ENCODE results near the gene SLC6A19. TPM values are rescaled to one million over a fixed set of nuclear protein-coding genes. Genes with fewer than 3 reads are reported as not detected.

The SLC6A19 gene
- total and polyA plus RNA-seq, 9 of the 15 experiments (the other 6 are each of a cell fraction or from before 2014, with no cell fraction given): 0.03 to 1.6 (median 0.59) TPM

DNA sequence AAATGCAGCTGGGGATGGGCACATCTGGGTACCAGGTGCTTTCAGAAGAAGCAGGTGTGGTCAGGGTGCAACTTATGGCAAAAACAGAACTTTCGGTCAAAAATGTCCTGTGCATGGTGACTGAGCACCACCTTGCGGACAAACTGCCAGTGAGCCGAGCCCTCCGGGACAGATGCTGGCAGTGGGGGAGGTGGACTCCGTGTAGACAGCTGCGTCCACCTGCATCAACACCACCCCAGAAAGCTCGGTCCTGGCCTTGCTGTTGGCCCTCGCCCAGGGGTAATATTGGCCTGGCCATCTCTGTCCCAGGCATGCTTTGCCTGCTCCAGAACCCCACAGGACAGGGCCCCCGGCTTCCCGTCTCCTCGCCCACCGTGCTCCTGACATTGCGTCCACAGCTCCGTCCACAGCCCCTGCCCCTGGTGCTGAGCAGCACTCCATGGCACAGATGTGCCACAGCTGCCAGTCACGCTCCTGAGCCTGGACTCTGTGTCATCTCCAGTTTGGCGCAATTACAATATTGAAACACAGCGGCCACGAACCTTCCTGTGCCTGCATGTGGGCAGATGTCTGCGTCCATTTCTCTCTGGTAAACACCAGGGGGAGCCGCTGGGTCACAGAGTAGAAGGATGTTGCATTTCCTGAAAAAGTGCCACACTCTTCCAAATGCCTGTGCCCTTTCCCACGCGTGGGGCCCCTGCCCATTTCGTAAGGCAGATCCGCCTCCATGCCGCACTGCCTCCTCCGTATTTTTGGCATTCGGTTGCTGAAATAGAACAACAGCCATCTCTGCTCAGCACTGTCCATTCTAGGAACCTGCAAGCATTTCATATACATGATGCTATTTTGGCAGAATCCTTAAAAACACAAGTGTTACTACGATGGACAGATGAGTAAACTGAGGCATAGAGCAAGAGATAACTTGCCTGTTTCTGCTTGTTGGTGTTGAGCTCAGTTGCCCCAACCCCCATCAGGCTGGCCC lies 33.4 kb upstream of the SLC6A19 start (continued):
- TF ChIP-seq, protein P1, sequence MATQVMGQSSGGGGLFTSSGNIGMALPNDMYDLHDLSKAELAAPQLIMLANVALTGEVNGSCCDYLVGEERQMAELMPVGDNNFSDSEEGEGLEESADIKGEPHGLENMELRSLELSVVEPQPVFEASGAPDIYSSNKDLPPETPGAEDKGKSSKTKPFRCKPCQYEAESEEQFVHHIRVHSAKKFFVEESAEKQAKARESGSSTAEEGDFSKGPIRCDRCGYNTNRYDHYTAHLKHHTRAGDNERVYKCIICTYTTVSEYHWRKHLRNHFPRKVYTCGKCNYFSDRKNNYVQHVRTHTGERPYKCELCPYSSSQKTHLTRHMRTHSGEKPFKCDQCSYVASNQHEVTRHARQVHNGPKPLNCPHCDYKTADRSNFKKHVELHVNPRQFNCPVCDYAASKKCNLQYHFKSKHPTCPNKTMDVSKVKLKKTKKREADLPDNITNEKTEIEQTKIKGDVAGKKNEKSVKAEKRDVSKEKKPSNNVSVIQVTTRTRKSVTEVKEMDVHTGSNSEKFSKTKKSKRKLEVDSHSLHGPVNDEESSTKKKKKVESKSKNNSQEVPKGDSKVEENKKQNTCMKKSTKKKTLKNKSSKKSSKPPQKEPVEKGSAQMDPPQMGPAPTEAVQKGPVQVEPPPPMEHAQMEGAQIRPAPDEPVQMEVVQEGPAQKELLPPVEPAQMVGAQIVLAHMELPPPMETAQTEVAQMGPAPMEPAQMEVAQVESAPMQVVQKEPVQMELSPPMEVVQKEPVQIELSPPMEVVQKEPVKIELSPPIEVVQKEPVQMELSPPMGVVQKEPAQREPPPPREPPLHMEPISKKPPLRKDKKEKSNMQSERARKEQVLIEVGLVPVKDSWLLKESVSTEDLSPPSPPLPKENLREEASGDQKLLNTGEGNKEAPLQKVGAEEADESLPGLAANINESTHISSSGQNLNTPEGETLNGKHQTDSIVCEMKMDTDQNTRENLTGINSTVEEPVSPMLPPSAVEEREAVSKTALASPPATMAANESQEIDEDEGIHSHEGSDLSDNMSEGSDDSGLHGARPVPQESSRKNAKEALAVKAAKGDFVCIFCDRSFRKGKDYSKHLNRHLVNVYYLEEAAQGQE (IDR thresholded peaks at IDR 0.05; ENCODE audit: borderline replicate concordance): peak; percentile 91
- TF ChIP-seq, protein P1 (CRISPR knock-in tag; IDR thresholded peaks at IDR 0.05; ENCODE audit: low read depth): no peak
- TF ChIP-seq ZNF263 (CRISPR knock-in tag; IDR thresholded peaks at IDR 0.05; ENCODE audit: borderline replicate concordance): 0 out of 2 replicates have a peak, but pooled peaks have one; percentile 30
- TF ChIP-seq, protein P2, sequence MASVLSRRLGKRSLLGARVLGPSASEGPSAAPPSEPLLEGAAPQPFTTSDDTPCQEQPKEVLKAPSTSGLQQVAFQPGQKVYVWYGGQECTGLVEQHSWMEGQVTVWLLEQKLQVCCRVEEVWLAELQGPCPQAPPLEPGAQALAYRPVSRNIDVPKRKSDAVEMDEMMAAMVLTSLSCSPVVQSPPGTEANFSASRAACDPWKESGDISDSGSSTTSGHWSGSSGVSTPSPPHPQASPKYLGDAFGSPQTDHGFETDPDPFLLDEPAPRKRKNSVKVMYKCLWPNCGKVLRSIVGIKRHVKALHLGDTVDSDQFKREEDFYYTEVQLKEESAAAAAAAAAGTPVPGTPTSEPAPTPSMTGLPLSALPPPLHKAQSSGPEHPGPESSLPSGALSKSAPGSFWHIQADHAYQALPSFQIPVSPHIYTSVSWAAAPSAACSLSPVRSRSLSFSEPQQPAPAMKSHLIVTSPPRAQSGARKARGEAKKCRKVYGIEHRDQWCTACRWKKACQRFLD (CRISPR knock-in tag; IDR thresholded peaks at IDR 0.05): no peak
- TF ChIP-seq, protein P3, sequence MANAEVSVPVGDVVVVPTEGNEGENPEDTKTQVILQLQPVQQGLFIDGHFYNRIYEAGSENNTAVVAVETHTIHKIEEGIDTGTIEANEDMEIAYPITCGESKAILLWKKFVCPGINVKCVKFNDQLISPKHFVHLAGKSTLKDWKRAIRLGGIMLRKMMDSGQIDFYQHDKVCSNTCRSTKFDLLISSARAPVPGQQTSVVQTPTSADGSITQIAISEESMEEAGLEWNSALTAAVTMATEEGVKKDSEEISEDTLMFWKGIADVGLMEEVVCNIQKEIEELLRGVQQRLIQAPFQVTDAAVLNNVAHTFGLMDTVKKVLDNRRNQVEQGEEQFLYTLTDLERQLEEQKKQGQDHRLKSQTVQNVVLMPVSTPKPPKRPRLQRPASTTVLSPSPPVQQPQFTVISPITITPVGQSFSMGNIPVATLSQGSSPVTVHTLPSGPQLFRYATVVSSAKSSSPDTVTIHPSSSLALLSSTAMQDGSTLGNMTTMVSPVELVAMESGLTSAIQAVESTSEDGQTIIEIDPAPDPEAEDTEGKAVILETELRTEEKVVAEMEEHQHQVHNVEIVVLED (CRISPR knock-in tag; IDR thresholded peaks at IDR 0.05): no peak
- no peak for TF ChIP-seq KLF10 (CRISPR knock-in tag; IDR thresholded peaks at IDR 0.05)
- no peak for TF ChIP-seq ZKSCAN1 (IDR thresholded peaks at IDR 0.05; ENCODE audit: low read depth, low read length)
- no peak for TF ChIP-seq CBX8 (IDR thresholded peaks at IDR 0.05; ENCODE audit: borderline replicate concordance, extremely low read depth, low read depth, low read length, poor library complexity, severe bottlenecking)
- 0 out of 2 replicates have a peak, but pooled peaks have one; percentile 13 for TF ChIP-seq CREB1 (IDR thresholded peaks at IDR 0.05)
- TF ChIP-seq CREB1 (CRISPR knock-in tag; IDR thresholded peaks at IDR 0.05): no peak

Measured in K562 (cell line).